GM08714 (cell line): Measurements from ENCODE around the gene PELI2.

Source experiments
- H3K4me3 ChIP-seq: fragments of 200-500 bp; sonication (Bioruptor generic); 2 replicates; pipeline ENCODE4 v1.5.1; 2014; ENCODE audit warnings: mild to moderate bottlenecking, low read length, inconsistent platforms
- ZNF274 ChIP-seq: IDR thresholded peaks from 2 replicates; pipeline ENCODE4 v1.6.1; 2012; ENCODE audit warnings: mild to moderate bottlenecking, low read depth, low read length

Gene PELI2

DNA sequence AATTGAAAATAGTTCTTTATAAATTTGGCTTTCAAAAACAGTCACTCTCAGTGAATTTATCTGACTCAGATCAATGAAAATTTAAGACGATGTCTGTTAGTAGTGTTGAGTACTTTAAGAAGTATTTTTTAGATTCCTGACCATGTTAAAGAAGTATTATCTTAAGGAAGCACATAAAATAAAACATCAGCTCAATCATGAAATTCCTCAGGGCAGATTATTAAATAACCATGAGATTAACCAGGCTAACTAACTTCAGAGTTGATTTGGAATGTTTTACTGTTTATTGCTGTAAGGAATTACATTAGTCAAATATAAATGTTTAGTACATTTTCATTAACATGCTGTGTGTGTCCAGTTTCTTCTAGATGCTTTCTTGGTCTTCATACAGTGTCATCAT, 160.2 kb downstream of the PELI2 start:
- no peak for TF ChIP-seq ZNF274
- H3K4me3 ChIP-seq = no peak overlapping the region

DNA sequence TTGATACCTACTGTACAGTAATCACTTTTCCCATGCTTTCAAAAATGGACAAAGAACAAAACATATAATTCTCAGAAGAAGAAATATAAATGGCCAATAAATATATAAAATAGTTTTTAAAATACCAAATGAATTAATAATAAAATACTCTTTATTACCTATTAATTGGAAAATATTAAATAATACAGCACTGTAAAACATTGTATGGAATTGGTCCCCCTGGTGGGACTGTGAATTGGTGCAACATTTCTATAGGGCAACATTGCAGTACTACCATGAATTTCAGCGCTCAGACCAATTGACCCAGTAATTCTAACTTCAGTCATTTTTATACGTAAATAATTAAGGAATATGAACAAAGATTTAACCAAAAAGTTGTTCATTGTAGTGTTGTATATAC, 162.6 kb downstream of the PELI2 start:
- TF ChIP-seq ZNF274 = no peak

GRCh38 chr14:56282179-56282578, 164.0 kb downstream of the PELI2 start:
- TF ChIP-seq ZNF274 = no peak

More for the DNA sequence above, 162.6 kb downstream of the PELI2 start:
- no peak overlapping the region for H3K4me3 ChIP-seq

DNA sequence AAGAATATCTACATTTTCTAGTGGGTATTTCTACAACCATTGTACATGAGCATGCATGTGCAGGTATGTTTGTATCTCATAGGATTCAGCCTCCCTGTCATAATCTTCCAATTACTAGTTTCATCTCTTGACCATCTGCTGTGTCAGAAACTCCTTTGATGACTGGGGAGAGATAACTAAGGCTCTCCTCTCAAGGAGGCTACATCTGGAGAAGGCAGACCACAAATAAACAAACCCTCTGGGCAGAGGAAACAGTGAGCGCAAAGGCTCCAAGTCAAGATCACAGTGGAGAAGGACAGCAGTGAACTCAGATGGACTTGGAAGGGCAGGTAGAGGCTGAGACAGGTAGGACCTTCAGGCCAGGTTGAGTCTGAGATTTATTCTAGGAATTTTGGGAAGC, 166.4 kb downstream of the PELI2 start:
- no peak overlapping the region for H3K4me3 ChIP-seq
- no peak for TF ChIP-seq ZNF274

More at GRCh38 chr14:56282179-56282578, 164.0 kb downstream of the PELI2 start:
- no peak overlapping the region for H3K4me3 ChIP-seq

DNA sequence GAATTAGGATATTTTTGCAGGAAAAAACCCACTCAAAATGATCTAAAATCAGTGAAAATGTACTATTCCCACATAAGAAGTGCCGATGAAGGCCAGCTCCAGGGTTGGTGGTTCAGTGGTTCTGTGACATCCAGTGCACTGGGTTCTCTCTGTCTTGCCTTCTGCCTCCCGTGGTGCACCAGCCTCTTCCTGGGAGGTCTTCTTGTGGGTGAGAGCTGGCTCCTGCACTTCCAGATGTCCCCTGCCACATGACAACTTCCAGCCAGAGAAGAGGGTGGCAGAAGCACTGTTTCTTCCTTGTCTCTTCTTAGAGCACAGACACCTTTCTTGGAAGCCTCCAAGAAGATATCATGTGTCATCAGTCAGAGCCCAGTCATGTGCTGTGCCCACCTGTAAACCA, 170.9 kb downstream of the PELI2 start:
- no peak for TF ChIP-seq ZNF274
- H3K4me3 ChIP-seq = no peak overlapping the region

GRCh38 chr14:56290195-56290594, 172.0 kb downstream of the PELI2 start:
- no peak for TF ChIP-seq ZNF274
- H3K4me3 ChIP-seq = no peak overlapping the region

DNA sequence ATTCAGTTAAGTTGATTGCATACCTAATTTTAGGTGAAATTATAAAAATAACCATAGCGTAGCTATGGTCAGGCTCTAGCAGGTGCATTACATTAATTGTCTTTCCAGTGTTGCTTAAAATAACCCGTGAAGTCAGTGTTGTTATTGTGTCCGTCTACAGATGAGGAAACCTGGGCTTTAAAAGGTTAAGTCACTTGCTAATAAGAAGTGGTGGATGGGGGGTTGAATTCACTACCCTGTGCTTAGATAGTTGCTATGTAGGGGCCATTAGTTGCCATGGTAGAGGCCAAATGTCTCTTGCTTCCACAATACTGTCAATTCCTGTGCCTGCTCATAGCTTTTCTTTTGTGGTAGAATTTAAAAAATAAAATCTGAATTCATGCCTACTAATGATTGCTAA, 174.8 kb downstream of the PELI2 start:
- H3K4me3 ChIP-seq = no peak overlapping the region
- no peak for TF ChIP-seq ZNF274

DNA sequence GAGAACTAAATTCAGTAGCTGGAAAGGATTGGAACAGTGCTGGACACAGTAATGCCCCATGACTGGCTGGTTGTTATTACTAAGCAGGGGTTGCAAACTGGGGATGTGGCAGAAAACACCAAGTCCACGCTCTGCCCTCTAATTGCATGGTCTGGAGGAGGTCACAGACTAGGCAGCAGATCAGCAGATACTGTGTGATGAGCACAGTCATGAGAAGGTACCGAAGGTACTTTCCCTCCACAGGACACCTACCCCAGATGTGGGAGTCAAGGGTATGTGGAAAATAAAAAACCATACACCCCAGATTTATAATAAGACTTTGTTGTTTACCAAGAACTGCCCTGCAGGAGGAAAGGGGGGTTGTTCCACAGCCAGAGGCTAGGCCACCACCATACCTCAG, 175.3 kb downstream of the PELI2 start:
- H3K4me3 ChIP-seq = no peak overlapping the region
- no peak for TF ChIP-seq ZNF274

GRCh38 chr14:56294128-56294527, 175.9 kb downstream of the PELI2 start:
- H3K4me3 ChIP-seq = no peak overlapping the region
- no peak for TF ChIP-seq ZNF274

- no peak for TF ChIP-seq ZNF274
- no peak overlapping the region for H3K4me3 ChIP-seq
Measured at GRCh38 chr14:56295743-56296142, 177.5 kb downstream of the PELI2 start.

GRCh38 chr14:56297449-56297848, 179.2 kb downstream of the PELI2 start:
- H3K4me3 ChIP-seq = no peak overlapping the region
- TF ChIP-seq ZNF274 = no peak

- TF ChIP-seq ZNF274 = no peak
- no peak overlapping the region for H3K4me3 ChIP-seq
Measured at GRCh38 chr14:56299306-56299984, 181.2 kb downstream of the PELI2 start.

- TF ChIP-seq ZNF274 = no peak
- no peak overlapping the region for H3K4me3 ChIP-seq
Measured at GRCh38 chr14:56300495-56300894, 182.3 kb downstream of the PELI2 start.

GRCh38 chr14:56304456-56304855, 186.2 kb downstream of the PELI2 start:
- TF ChIP-seq ZNF274 = no peak
- H3K4me3 ChIP-seq = no peak overlapping the region

DNA sequence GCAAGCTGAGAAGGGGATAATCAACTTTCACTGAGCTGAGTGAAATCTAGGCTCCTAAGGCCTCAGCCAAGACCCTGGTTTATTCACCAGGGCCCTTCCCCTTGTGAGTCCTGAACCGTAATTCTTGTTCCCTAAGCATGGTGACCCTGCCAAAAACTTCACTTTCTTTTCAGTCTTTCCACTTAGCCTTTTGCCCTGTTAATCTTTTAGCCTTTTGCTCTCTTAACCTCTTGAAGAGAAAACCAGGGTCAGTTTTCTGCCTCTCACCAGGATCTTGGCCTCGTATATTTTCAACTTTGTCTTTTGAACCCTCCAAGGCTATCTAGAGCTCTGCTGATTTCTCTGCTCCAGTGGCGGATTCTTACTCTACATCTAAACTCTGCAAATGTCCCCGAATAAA, 191.0 kb downstream of the PELI2 start:
- H3K4me3 ChIP-seq = no peak overlapping the region

GRCh38 chr14:56310643-56311042, 192.4 kb downstream of the PELI2 start:
- no peak for TF ChIP-seq ZNF274
- H3K4me3 ChIP-seq = no peak overlapping the region

More for the DNA sequence above, 191.0 kb downstream of the PELI2 start:
- no peak for TF ChIP-seq ZNF274
